ENCODE results near the gene MCM7.

Gene MCM7

DNA sequence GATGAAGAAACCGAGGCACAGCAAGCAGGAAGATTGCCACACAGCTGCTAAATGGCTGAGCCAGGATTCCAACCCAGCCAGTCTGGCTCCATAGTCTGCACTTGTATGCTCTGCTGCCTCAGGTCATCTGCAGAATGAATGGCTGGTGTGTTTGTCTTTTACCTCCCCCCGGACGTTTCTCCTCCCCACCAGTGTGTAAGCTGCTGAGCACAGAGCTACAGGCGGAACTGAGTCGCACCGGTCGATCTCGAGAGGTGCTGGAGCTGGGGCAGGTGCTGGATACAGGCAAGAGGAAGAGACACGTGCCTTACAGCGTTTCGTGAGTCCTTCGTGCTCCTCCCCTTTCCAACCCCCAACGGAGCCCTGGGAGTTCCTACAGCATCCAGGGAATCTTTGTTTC, 20.9 kb upstream of the MCM7 start:
- FAIRE-seq: no peak

DNA sequence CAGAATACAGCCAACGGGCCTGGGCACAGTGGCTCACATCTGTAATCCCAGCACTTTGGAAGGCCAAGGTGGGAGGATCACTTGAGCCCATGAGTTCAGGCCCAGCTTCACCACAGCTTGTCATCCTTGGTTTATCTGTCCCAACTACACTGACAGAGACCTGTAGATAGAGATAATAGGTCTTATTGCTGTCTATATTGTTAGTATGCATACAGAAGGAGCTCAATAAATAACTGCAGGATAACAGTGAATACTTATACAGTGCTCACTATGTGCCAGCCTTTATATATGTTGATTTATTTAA, 19.5 kb upstream of the MCM7 start:
- no peak for FAIRE-seq

GRCh38 chr7:100119970-100120732, 19.0 kb upstream of the MCM7 start:
- no peak for FAIRE-seq

DNA sequence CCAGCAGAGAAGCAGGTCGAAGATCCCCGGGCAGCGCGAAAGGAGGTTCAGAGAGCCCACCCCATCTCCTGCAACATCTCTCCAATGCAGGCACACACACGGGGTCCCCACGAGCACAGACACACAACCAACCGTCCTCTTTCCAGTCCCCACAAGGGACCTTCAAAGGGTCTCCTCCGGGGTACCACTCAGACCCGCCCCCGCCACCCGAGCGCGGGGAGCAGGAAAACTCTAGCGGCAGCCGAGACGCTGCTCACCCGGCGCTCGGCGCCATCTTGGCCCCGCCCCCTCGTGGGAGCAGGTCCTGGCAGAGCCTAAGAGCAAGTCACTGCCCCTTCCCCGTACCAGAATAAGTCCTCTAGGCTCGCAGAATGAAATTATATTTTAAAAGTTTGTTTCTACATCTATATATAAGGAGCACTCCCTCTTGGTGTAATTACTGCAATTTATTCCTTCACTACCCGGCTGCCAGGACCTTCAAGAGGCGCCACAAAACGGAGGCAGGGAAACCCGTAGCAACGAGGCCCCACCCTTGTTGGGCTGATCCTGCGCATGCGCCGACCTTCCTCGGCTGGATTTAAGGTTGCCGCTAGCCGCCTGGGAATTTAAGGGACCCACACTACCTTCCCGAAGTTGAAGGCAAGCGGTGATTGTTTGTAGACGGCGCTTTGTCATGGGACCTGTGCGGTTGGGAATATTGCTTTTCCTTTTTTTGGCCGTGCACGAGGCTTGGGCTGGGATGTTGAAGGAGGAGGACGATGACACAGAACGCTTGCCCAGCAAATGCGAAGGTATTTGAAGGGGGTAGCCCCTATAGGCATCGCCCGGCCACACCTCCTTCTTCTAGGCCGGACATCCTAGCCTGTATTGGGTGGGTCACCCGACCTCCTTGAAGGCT, 18.1 kb upstream of the MCM7 start, which contains the start of the genes CNPY4 and TAF6:
TSS of gene CNPY4 (plus strand) at position 563 of the 898 bp plus-strand sequence. CDS start at position 674, 111 bp downstream.
TSS of gene TAF6 (minus strand) at position 287 of the 898 bp plus-strand sequence. CDS start 5,149 bp downstream, outside the sequence.
- FAIRE-seq: no peak

DNA sequence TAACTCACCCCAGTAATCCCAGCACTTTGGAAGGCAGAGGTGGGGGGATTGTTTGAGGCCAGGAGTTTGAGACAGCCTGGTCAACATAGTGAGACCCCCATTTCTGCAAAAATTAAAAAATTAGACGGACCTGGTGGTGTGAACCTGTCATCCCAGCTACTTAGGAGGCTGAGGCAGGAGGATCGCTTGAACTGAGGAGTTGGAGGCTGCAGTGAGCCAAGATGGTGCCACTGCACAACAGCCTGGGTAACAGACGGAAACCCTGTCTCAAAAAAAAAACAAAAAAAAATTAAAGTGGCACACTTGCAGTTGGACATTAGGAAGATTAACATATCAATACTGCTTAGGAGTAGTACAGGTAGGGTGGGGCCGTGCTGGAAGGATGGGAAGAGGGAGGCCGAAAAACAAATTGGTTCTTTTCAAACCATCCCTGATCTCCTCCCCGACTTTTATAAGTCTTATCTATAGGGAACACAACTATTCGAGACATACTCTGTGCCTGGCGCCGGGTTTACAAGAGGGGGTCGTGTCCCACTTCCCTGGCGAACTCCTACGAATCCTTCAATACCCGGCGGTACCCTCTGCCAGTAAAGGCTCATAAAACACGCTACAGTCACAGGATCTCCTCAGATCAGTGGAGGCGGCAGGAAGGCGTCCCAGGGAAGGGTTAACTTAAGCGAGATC, 17.3 kb upstream of the MCM7 start:
- FAIRE-seq: no peak

DNA sequence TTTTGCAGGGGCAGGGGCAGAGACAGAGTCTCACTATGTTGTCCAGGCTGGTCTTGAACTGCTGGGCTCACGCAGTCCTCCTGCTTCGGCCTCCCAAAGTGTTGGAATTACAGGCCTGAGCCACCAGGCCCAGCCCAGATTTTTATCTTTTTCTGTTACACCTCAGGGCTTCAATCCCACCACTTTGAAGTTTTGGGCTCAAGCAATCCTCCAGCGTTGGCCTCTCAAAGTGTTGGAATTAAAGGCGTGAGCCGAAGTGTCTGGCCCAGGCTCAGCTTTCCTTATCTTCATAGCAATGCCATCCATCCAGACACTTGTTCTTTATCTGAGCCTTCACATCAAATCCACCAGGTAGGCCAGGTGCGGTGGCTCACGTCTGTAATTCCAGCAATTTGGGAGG, 13.8 kb upstream of the MCM7 start:
- no peak for FAIRE-seq

DNA sequence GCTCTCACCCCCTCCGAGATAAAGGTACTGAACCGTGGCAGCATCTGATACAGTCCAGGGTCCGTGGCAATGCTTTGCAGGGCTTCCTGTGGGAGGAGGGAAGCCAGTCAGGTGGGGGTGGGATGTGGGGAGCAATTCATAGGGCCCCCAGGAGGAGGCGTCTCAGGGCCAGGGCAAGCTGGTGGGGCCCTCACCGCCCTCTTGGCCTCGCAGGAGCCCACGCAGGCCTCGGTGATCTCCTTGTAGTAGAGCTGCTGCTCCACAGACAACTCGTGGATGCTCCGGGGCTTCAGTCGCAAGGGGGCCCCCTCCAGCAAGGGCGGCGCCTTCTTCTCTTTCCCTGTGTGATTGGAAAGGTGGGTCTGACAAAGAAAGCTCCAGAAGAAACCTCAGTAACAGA, 10.7 kb upstream of the MCM7 start:
- FAIRE-seq: no peak

GRCh38 chr7:100111156-100111555, 10.0 kb upstream of the MCM7 start:
- FAIRE-seq: no peak

GRCh38 chr7:100109521-100110163, 8.4 kb upstream of the MCM7 start:
- no peak for FAIRE-seq

DNA sequence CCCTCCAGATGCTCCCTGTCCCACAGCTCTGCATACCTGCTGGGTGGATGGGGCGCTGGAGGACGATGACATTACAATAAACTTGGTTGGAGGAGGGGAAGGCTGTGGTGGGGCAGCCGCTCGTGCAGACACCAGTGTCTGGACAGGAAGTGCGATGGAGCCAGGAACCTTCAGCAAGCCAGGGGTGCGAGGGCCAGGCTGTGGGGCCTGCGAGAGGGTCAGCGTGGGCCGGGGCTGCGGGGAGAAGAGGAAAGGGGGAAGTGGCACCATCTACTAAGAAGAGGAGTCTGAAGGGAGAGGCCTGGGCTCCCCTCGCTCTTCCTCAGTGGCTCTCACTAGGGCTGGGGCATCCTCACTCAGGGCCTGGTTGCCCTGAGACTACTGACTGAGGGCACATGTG, 6.7 kb upstream of the MCM7 start:
- no peak for FAIRE-seq

- no peak for FAIRE-seq
Measured at GRCh38 chr7:100107125-100107737, 6.0 kb upstream of the MCM7 start.

DNA sequence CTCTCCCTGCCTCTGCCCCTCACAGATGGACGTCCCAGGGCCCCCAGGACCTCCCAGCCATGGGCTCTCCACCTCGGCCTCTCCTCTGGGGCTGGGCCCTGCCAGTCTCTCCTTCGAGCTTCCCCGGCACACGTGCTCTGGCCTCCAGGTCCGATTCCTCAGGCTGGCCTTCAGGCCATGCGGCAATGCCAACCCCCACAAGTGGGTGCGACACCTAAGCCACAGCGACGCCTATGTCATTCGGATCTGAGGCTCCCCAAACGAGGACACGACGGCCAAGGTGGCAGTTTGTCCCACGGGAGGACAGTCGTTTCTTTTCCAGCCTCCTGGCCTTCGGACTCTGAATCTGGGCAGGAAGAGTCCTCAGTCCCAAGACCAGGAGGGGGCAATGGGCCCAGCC, 5.4 kb upstream of the MCM7 start:
- FAIRE-seq: no peak

DNA sequence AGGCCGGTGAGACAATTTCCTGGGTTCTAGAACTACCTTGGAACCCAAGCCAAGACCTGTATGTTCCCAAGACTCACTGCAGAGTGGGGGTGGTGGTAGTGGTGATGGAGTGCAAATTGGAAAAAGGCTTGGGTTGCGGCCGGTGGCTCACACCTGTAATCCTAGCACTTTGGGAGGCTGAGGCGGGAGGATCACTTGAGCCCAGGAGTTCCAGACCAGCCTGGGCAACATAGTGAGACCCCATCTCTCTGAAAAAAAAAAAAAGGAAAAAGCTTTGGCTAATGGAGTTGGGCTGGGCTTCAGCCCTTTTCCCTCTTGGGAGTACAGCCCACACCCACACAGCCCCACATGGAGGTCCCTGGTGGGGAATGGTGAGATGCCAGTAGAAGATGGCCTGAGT, 4.3 kb upstream of the MCM7 start:
- FAIRE-seq: no peak

DNA sequence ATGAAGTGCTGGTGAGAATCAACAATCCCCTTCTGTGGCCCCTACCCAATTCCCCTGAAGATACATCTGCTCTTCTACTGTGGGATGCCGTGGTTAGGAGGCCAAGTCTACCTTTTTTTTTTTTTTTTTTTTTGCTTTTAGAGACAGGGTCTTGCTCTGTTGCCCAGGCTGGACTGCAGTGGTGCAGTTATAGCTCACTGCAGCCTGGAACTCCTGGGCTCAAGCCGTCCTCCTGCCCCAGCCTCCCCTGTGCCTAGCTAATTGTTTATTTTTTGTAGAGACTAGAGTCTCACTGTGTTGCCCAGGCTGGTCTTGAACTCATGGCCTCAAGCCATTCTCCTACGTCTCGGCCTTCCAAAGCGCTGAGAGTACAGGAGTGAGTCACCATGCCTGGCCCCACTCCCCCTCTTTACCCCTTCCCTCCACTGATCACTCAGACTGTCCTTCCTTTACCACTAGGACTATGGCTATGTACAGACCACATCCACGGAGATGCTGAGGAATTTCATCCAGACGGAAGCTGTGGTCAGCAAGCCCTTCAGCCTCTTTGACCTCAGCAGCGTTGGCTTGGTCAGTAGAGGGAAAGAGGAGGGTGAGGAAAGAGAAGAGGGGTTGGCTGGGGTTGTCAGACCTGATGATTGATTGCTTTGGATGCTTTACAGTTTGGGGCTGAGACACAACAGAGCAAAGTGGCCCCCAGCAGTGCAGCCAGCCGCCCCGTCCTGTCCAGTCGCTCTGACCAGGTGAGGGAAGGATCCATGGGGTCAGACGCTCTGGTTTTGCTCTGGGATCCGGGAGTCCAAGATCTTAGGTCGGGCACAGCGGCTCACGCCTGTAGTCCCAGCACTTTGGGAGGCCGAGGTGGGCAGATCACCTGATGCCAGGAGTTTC, 2.0 kb upstream of the MCM7 start:
- no peak for FAIRE-seq

DNA sequence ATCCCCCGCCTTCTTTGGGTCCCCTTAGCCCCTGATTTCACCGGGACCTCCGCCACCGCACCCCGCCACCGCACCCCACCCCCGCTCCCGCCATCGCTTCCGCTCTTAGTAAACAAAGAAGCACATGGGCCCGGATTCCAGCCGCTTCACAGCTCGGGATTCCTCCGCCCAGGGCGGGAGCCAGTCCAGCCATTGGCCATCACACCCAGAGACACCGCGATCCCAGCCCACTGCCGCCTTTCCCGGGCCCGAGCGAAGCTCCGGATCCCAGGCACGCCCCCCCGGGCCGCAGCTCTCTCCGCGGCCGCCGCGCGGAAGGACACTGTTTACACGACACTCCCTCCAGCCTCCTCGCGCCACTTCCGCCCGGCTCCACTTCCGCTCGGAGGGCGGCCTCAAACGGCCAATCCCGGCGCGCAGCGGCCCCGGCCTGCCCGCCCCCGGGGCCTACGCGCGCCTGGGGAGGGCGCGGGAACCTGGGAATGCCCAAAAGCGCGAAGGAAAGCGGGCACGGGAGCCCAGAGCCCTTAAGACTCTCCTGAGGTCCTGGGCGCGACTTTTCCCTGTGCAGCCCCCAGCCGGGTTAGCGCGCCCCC, 679 bp downstream of the MCM7 start:
- FAIRE-seq: no peak

DNA sequence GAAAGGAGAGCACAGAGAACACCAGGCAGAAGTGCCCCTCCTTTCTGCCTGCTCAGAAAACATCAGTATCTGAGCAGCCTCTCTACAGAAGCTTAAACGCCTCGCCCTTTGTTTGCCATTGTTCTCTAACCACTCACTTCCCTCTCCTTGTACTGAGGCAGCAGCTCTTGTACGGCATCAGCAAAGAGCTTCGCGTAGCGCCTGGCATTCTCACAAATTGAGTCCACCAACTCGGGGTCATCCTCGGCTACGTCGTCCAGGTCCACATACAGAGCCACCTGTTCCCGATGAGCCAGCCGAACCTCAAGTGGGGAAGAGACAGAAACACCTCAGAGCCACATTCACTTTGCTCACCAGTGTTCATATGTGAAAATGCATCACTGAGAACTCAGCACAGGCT, 1.7 kb downstream of the MCM7 start:
- no peak for FAIRE-seq

DNA sequence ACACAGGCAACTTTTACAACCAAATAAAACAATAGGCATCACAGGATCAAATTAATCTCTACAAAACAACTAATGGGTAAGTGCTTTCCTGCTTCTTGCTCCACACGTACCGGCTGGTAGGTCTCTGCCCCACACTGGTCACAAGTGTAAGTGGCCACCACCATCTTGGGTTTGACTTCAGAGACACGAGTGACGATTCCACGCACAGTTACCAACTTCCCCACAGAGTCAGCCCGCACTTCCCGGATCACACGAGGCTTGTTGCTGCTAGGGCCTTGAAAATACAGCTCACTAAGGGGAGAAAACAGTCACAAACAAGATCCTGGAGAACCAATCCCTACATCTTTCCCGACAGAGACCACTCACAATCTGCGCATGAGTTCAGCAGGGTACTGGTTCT, 2.3 kb downstream of the MCM7 start:
- no peak for FAIRE-seq

DNA sequence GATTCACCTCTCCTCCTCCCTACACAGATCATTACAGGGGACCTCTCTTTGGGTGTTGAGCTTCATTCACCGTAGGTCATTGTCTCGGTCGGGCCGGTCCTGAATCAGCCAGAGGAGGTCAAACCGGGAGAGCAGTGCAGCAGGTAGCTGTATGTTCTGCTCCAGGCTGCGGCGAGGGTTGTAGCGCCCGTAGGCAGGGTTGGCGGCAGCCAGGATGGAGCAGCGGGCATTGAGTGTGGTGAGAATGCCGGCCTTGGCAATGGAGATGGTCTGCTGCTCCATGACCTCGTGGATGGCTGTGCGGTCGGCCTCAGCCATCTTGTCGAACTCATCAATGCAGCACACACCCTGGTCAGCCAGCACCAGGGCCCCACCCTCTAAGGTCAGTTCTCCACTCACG, 5.5 kb downstream of the MCM7 start:
- no peak for FAIRE-seq

- no peak for FAIRE-seq
Measured at GRCh38 chr7:100095289-100095688, 5.9 kb downstream of the MCM7 start.

DNA sequence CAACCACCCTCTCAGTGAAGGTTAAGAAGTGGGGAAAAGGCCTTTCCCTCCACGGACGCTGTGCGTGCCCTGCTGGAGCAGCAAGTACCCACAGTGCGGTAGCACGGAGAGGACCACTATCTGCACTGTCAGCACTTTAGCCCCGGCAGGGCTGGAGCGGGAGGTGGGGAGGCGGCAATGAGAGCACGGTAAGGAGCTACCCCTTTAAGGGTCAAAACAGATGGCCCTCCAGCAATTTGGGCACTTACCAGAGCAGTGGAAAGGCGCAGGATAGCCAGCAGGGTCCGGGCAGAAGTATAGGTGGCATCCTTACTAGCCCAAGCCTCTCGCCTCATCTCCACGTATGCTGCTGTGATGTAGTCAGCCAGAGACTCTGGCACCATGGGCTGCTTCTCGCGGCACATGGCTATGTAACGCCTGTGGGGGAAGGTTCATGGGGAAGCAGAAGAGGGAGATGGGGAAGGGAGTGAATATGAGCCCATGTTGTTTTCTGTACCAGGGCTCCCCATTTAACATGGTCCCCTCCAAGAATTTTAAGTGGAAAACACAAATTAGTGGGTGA, 7.2 kb downstream of the MCM7 start:
- FAIRE-seq: no peak

DNA sequence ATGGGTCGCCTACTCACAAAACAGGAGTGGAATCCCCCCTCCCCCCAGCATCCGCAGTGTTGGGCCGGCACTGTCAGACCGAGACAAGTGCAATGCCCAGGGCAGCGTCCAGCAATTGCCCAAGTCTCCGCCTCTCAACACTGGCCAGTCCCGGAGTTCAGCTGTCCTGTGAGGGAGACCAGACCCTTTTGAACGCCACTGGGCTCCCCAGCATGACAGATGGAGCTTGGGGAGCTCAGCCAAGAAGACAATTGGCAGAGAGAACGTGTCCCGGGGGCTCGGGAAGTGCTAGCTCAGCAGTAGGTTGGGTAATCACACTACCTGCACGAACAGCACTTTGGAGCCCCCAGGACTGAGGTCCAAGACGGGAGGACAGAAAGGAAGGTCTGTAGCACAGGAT, 7.7 kb downstream of the MCM7 start:
- FAIRE-seq: no peak
